Measurements from ENCODE around the gene RAG1. TPM values are rescaled to one million over a fixed set of nuclear protein-coding genes. Genes with fewer than 3 reads are reported as not detected.

RAG1 gene
- total and polyA plus RNA-seq, 4 donors = 0.08 to 2.3 (median 0.63) TPM

GRCh38 chr11:36574486-36574885, 6.7 kb downstream of the RAG1 start:
- ATAC-seq (ENCODE audit: insufficient read depth, low FRiP score) (no peak), DNase-seq (no peak)
- H3K27ac ChIP-seq (ENCODE audit: low read depth in 1 of 2, low read length in 1 of 2) = no peak overlapping the region
- H3K36me3 ChIP-seq (ENCODE audit: control insufficient read depth in 4 of 4, insufficient read depth in 4 of 4, low read length in 4 of 4) = no peaks in the 10 kb centered on the region
- H3K27me3 ChIP-seq (ENCODE audit: control insufficient read depth in 3 of 3, insufficient read depth in 3 of 3, low read length in 2 of 3) = no peaks in the 10 kb centered on the region
- no peak for TF ChIP-seq CTCF (IDR thresholded peaks at IDR 0.05; ENCODE audit: control extremely low read depth, extremely low read depth)
- H3K4me1 ChIP-seq (ENCODE audit: control insufficient read depth in 5 of 5, insufficient read depth in 5 of 5, low read length in 5 of 5) = peaks cover 0 to 3% (median 0%) of the 10 kb centered on the region in 5 donors
- peaks cover 0 to 3% (median 0%) of the 10 kb centered on the region in 4 donors for H3K9me3 ChIP-seq (ENCODE audit: control insufficient read depth in 4 of 4, insufficient read depth in 3 of 4, low read length in 3 of 4)
- WGBS, 2 donors = 88 to 91% methylated on average over 8 of the region's 8 CpGs
- H3K4me3 ChIP-seq = no peak overlapping the region
- no peak overlapping the region for H3K9ac ChIP-seq (ENCODE audit: insufficient read depth in 1 of 2, low read length in 2 of 2)

- H3K9me3 ChIP-seq (ENCODE audit: control insufficient read depth in 4 of 4, insufficient read depth in 3 of 4, low read length in 3 of 4) = peaks cover 0 to 4% (median 0%) of the 10 kb centered on the region in 4 donors
- no peak overlapping the region for H3K9ac ChIP-seq (ENCODE audit: insufficient read depth in 1 of 2, low read length in 2 of 2)
- TF ChIP-seq CTCF (IDR thresholded peaks at IDR 0.05; ENCODE audit: control extremely low read depth, extremely low read depth) = no peak
- H3K36me3 ChIP-seq (ENCODE audit: control insufficient read depth in 4 of 4, insufficient read depth in 4 of 4, low read length in 4 of 4) = no peaks in the 10 kb centered on the region
- H3K4me1 ChIP-seq (ENCODE audit: control insufficient read depth in 5 of 5, insufficient read depth in 5 of 5, low read length in 5 of 5) = no peaks in the 10 kb centered on the region
- WGBS, 2 donors = 74 to 87% methylated on average over 2 of the region's 2 CpGs
- no peak for ATAC-seq (ENCODE audit: insufficient read depth, low FRiP score)
- no peak overlapping the region for H3K27ac ChIP-seq (ENCODE audit: low read depth in 1 of 2, low read length in 1 of 2)
- H3K4me3 ChIP-seq = no peak overlapping the region
- no peaks in the 10 kb centered on the region for H3K27me3 ChIP-seq (ENCODE audit: control insufficient read depth in 3 of 3, insufficient read depth in 3 of 3, low read length in 2 of 3)
- DNase-seq = no peak
Measured at GRCh38 chr11:36577373-36577772, 9.6 kb downstream of the RAG1 start.

- H3K4me3 ChIP-seq = no peak overlapping the region
- H3K36me3 ChIP-seq (ENCODE audit: control insufficient read depth in 4 of 4, insufficient read depth in 4 of 4, low read length in 4 of 4) = no peaks in the 10 kb centered on the region
- no peaks in the 10 kb centered on the region for H3K27me3 ChIP-seq (ENCODE audit: control insufficient read depth in 3 of 3, insufficient read depth in 3 of 3, low read length in 2 of 3)
- TF ChIP-seq CTCF (IDR thresholded peaks at IDR 0.05; ENCODE audit: control extremely low read depth, extremely low read depth) = no peak
- peaks cover 0 to 4% (median 0%) of the 10 kb centered on the region in 4 donors for H3K9me3 ChIP-seq (ENCODE audit: control insufficient read depth in 4 of 4, insufficient read depth in 3 of 4, low read length in 3 of 4)
- H3K27ac ChIP-seq (ENCODE audit: low read depth in 1 of 2, low read length in 1 of 2) = no peak overlapping the region
- 91 to 92% methylated on average over 2 of the region's 2 CpGs for WGBS, 2 donors
- DNase-seq (peak in 1 of 3 donors; percentile 15), ATAC-seq (ENCODE audit: insufficient read depth, low FRiP score) (no peak)
- no peaks in the 10 kb centered on the region for H3K4me1 ChIP-seq (ENCODE audit: control insufficient read depth in 5 of 5, insufficient read depth in 5 of 5, low read length in 5 of 5)
- no peak overlapping the region for H3K9ac ChIP-seq (ENCODE audit: insufficient read depth in 1 of 2, low read length in 2 of 2)
Measured at GRCh38 chr11:36577859-36578258, 10.1 kb downstream of the RAG1 start.

GRCh38 chr11:36578458-36578857, 10.7 kb downstream of the RAG1 start:
- Histone ChIP-seq H3K9me3 (ENCODE audit: control insufficient read depth in 4 of 4, insufficient read depth in 3 of 4, low read length in 3 of 4) (peaks cover 0 to 4% (median 0%) of the 10 kb centered on the region in 4 donors), H3K4me1 (ENCODE audit: control insufficient read depth in 5 of 5, insufficient read depth in 5 of 5, low read length in 5 of 5) (no peaks in the 10 kb centered on the region), H3K4me3 (no peak overlapping the region), H3K27me3 (ENCODE audit: control insufficient read depth in 3 of 3, insufficient read depth in 3 of 3, low read length in 2 of 3) (no peaks in the 10 kb centered on the region), H3K36me3 (ENCODE audit: control insufficient read depth in 4 of 4, insufficient read depth in 4 of 4, low read length in 4 of 4) (no peaks in the 10 kb centered on the region), H3K27ac (ENCODE audit: low read depth in 1 of 2, low read length in 1 of 2) (no peak overlapping the region), H3K9ac (ENCODE audit: insufficient read depth in 1 of 2, low read length in 2 of 2) (no peak overlapping the region)
- ATAC-seq (ENCODE audit: insufficient read depth, low FRiP score) = no peak
- DNase-seq = no peak
- 64 to 83% methylated on average over 1 of the region's 1 CpG for WGBS, 2 donors
- no peak for TF ChIP-seq CTCF (IDR thresholded peaks at IDR 0.05; ENCODE audit: control extremely low read depth, extremely low read depth)
